Gastroesophageal sphincter (tissue), 4 donors: ENCODE data around the gene CTSW. TPM values are rescaled to one million over a fixed set of nuclear protein-coding genes. Genes with fewer than 3 reads are reported as not detected.
A peak's percentile ranks its signal among the peaks of the same experiment; 100 is the strongest.

Source experiments
- ATAC-seq: fragments of 150-250 bp; one replicate; pipeline ENCODE4 v1.9.1; 2016; ENCODE audit warnings: mild to moderate bottlenecking, moderate library complexity
- H3K27ac ChIP-seq, 4 donors: fragments of 200-600 bp; sonication (generic) in 3 of 4; 1 replicate in 3 of 4; 2 replicates in 1 of 4; pipeline ENCODE4 v1.5.1; 2016 to 2019
- H3K27me3 ChIP-seq: fragments of 200-600 bp; sonication (generic); one replicate; pipeline ENCODE4 v1.5.1; 2019
- H3K36me3 ChIP-seq, 2 donors: fragments of 200-600 bp; sonication (generic); one replicate each; pipeline ENCODE4 v1.5.1; 2019; ENCODE audit warnings: control low read depth in 1 of 2
- H3K4me1 ChIP-seq, 3 donors: fragments of 200-600 bp; sonication (generic); 1 replicate in 2 of 3; 2 replicates in 1 of 3; pipeline ENCODE4 v1.5.1; 2016 to 2019; ENCODE audit warnings: control low read depth in 2 of 3
- H3K4me3 ChIP-seq, 2 donors: fragments of 200-600 bp; sonication (generic); one replicate each; pipeline ENCODE4 v1.5.1; 2019; ENCODE audit warnings: mild to moderate bottlenecking in 1 of 2, moderate library complexity in 1 of 2
- H3K9me3 ChIP-seq, 3 donors: fragments of 200-600 bp; sonication (generic); one replicate each; pipeline ENCODE4 v1.5.1; 2017 to 2019; ENCODE audit warnings: control low read depth in 2 of 3
- CTCF ChIP-seq, 4 experiments: fragments of 200-600 bp in 2 of 4; fragments of 450-650 bp in 2 of 4; sonication (generic) in 1 of 4; IDR thresholded peaks; one replicate each; pipeline ENCODE4 v1.5.1; 2017 to 2019; ENCODE audit warnings: antibody characterized with exemption in 4 of 4, mild to moderate bottlenecking in 2 of 4, moderate library complexity in 2 of 4
- EP300 ChIP-seq: sonication (generic); formaldehyde crosslinking; IDR thresholded peaks from one replicate; pipeline ENCODE4 v1.6.1; 2017; ENCODE audit warnings: antibody characterized with exemption, mild to moderate bottlenecking
- POLR2A ChIP-seq, 2 donors: fragments of 450-650 bp; IDR thresholded peaks; one replicate each; pipeline ENCODE4 v1.6.1; 2017; ENCODE audit warnings: antibody characterized with exemption in 2 of 2, mild to moderate bottlenecking in 2 of 2, moderate library complexity in 1 of 2
- POLR2AphosphoS5 ChIP-seq: sonication (generic); formaldehyde crosslinking; IDR thresholded peaks from one replicate; pipeline ENCODE4 v1.6.1; 2017; ENCODE audit warnings: antibody characterized with exemption
- WGBS, 2 donors: methylation state at CpG; one replicate each; pipeline ENCODE4 v1.1.5; 2018; ENCODE audit warnings: low coverage in 1 of 2; 5-methylcytosine and 5-hydroxymethylcytosine counted together
- total RNA-seq, 4 donors: library from RNA; depleted of rRNA; stranded (reverse); fragments of >200 nt; gene quantifications; one replicate each; pipeline ENCODE4 v1.1.0, GENCODE V29; 2016

The CTSW gene
- total RNA-seq, 4 donors from 2014 or later = 0.52 to 3.6 (median 0.94) TPM; not detected in 1

DNA sequence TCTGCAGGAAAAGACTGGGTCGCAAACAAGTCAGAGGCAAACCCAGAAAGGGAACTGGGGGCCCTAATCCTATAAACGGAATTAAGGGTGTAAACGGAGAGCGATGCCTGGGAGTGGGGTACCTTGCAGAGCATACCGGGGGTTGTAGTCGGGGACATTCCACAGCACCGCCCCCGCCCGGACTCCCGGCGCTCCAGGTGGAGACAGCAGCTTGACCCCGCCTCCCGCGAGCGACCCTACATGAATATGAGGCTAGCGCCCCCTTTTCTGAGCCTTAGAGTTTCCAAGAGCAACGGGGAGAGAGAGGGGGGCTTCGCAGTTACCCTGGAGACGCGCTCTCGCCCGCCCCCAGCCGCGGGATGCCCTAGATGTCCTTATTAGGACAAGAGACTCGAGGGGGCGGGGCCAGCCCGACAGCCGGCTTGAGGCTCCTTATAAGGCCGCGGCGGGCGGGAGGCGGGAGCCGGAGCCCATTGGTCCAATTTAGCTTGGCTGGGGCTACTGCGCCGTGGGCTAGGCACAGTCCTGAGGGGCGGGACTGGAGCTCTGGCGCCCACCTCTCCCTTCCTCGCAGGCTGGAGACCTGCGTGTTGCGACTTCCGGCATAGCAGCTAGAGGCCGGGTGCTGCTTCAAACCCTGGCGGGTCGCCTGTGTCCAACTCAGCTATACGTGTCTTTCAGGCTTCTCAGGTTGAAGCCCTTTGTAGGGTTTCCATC lies 20.4 kb upstream of the CTSW start:
- no peak for TF ChIP-seq EP300
- peak in 1 of 4 experiments; percentile 16 for TF ChIP-seq CTCF (IDR thresholded peaks at IDR 0.05)
- TF ChIP-seq POLR2A (IDR thresholded peaks at IDR 0.05) = peak; percentile 96 to 97
- peak; percentile 99 for TF ChIP-seq POLR2AphosphoS5
- Histone ChIP-seq H3K27me3 (no peaks in the 10 kb centered on the region), H3K9me3 (no peaks in the 10 kb centered on the region), H3K4me3 (peak overlapping the region; percentile 61 to 95), H3K36me3 (peaks cover 0 to 48% of the 10 kb centered on the region in 2 donors), H3K27ac (peak overlapping the region; percentile 90 to 99 (median 96)), H3K4me1 (peaks cover 0 to 75% (median 28%) of the 10 kb centered on the region in 3 donors)
- ATAC-seq = peak; percentile 78
- 2% methylated on average over 18 of the region's 46 CpGs; no CpG with 5 or more reads in 1 of the 2 donors for WGBS, 2 donors

- ATAC-seq = no peak
- no peaks in the 10 kb centered on the region for H3K27me3 ChIP-seq
- TF ChIP-seq CTCF (IDR thresholded peaks at IDR 0.05) (no peak), EP300 (no peak), POLR2A (IDR thresholded peaks at IDR 0.05) (no peak), POLR2AphosphoS5 (no peak)
- H3K27ac ChIP-seq = peak overlapping the region; percentile 90 to 99 (median 96)
- peaks cover 0 to 48% of the 10 kb centered on the region in 2 donors for H3K36me3 ChIP-seq
- H3K9me3 ChIP-seq = no peaks in the 10 kb centered on the region
- peaks cover 0 to 75% (median 28%) of the 10 kb centered on the region in 3 donors for H3K4me1 ChIP-seq
- H3K4me3 ChIP-seq = peak overlapping the region; percentile 61 to 95
- whole genome bisulfite sequencing, 2 donors = 0 to 1% methylated on average over 5 to 15 of the region's 16 CpGs
Measured at GRCh38 chr11:65859812-65860277, 19.8 kb upstream of the CTSW start.

- no peaks in the 10 kb centered on the region for H3K9me3 ChIP-seq
- H3K27ac ChIP-seq = peak within 1 kb of the TSS; percentile 90 to 99 (median 96)
- no CpG with 5 or more reads among the region's 78 CpGs for WGBS, 2 donors
- TF ChIP-seq POLR2A (IDR thresholded peaks at IDR 0.05) = peak; percentile 42 to 64
- TF ChIP-seq EP300 = no peak
- peak in 3 of 4 experiments; percentile 75 to 92 (median 84) for TF ChIP-seq CTCF (IDR thresholded peaks at IDR 0.05)
- TF ChIP-seq POLR2AphosphoS5 = peak; percentile 82
- peak; percentile 67 for ATAC-seq
- H3K4me1 ChIP-seq = peaks cover 0 to 72% (median 25%) of the 10 kb centered on the region in 3 donors
- peak within 1 kb of the TSS; percentile 61 to 95 for H3K4me3 ChIP-seq
- H3K36me3 ChIP-seq = peaks cover 0 to 48% of the 10 kb centered on the region in 2 donors
- no peaks in the 10 kb centered on the region for H3K27me3 ChIP-seq
Measured at GRCh38 chr11:65860278-65861164, 19.1 kb upstream of the CTSW start, which contains the start of gene MUS81. Gene MUS81, plus strand, starts transcription at chr11:65860433. Its CDS starts 321 bp downstream, at chr11:65860754.

GRCh38 chr11:65861165-65861505 lies 18.5 kb upstream of the CTSW start:
- TF ChIP-seq POLR2A (IDR thresholded peaks at IDR 0.05) (no peak), CTCF (IDR thresholded peaks at IDR 0.05) (no peak), POLR2AphosphoS5 (no peak), EP300 (no peak)
- Histone ChIP-seq H3K4me3 (peak overlapping the region; percentile 61 to 95), H3K27ac (peak overlapping the region; percentile 90 to 99 (median 96)), H3K36me3 (peaks cover 0 to 48% of the 10 kb centered on the region in 2 donors), H3K27me3 (no peaks in the 10 kb centered on the region), H3K4me1 (peaks cover 0 to 66% (median 19%) of the 10 kb centered on the region in 3 donors), H3K9me3 (no peaks in the 10 kb centered on the region)
- 0 to 25% methylated on average over 1 to 5 of the region's 14 CpGs for WGBS, 2 donors
- ATAC-seq = no peak
